ENCODE data around the gene GNLY. TPM values are rescaled to one million over a fixed set of nuclear protein-coding genes. Genes with fewer than 3 reads are reported as not detected.

GNLY gene
- total and polyA plus RNA-seq, 2 of the 13 experiments (the other 11 are each of a cell fraction or from before 2014, with no cell fraction given): not detected

- Histone ChIP-seq H3K79me2 (ENCODE audit: insufficient read depth, low read length) (no peaks in the 10 kb centered on the region), H3K9me3 (ENCODE audit: low read length) (no peaks in the 10 kb centered on the region), H3K9ac (ENCODE audit: insufficient read depth, low read depth, low read length) (no peak overlapping the region), H3K27ac (ENCODE audit: extremely low read length, insufficient read depth, low read length) (no peak overlapping the region), H3K4me1 (ENCODE audit: insufficient read depth, low read length) (no peaks in the 10 kb centered on the region), H3K4me2 (ENCODE audit: low read depth, low read length) (no peak overlapping the region), H3K36me3 (replicated peaks in 1 of 2; ENCODE audit: control insufficient read depth in 1 of 2, insufficient read depth in 2 of 2, low read length in 2 of 2) (no peaks in the 10 kb centered on the region), H2AFZ (ENCODE audit: low read length) (no peak overlapping the region), H3K4me3 (replicated peaks in 1 of 3; ENCODE audit: insufficient read depth in 1 of 3, low read depth in 2 of 3, low read length in 3 of 3) (no peak overlapping the region), H3K27me3 (ENCODE audit: control insufficient read depth in 1 of 2, insufficient read depth in 2 of 2, low read length in 2 of 2) (peaks cover 6 to 37% of the 10 kb centered on the region in 2 experiments; a peak in 3 of 5 replicates), H4K20me1 (ENCODE audit: insufficient read depth, low read length) (no peaks in the 10 kb centered on the region)
- FAIRE-seq (peak; percentile 44), ATAC-seq (peak; percentile 61), DNase-seq (ENCODE audit: low spot score) (no peak)
- BruUV-seq (replicated peaks): no TSS peak
- intact Hi-C loops (cut with micrococcal nuclease; ENCODE audit: unreplicated experiment) (no loop called here), in situ Hi-C loops (cut with HindIII; ENCODE audit: extremely low pct_ligation_motif_present, low pct_unique_long_range_greater_than_20kb) (no loop called here)
- ChIA-PET CTCF (ENCODE audit: low intra/inter-chr PET ratio, low total read pairs) (no interaction called here), POLR2A (no interaction called here)
- 35% methylated on average over 7 of the region's 7 CpGs for WGBS (ENCODE audit: low lambda C conversion rate)
- peak; percentile 41 for TF ChIP-seq STAG1 (CRISPR knock-in tag; IDR thresholded peaks at IDR 0.05)
- TF ChIP-seq CTCF (CRISPR knock-in tag; IDR thresholded peaks at IDR 0.05): peak; percentile 40
- no peak for TF ChIP-seq GPBP1L1 (CRISPR knock-in tag; IDR thresholded peaks at IDR 0.05)
Measured at GRCh38 chr2:85718009-85718391, 23.8 kb downstream of the GNLY start.

GRCh38 chr2:85718885-85719492, 24.8 kb downstream of the GNLY start:
- Histone ChIP-seq H3K4me2 (ENCODE audit: low read depth, low read length) (no peak overlapping the region), H3K27me3 (ENCODE audit: control insufficient read depth in 1 of 2, insufficient read depth in 2 of 2, low read length in 2 of 2) (peaks cover 4 to 28% of the 10 kb centered on the region in 2 experiments; a peak in 3 of 5 replicates), H3K9ac (ENCODE audit: insufficient read depth, low read depth, low read length) (no peak overlapping the region), H3K9me3 (ENCODE audit: low read length) (no peaks in the 10 kb centered on the region), H3K27ac (ENCODE audit: extremely low read length, insufficient read depth, low read length) (no peak overlapping the region), H3K4me1 (ENCODE audit: insufficient read depth, low read length) (peaks cover 7% of the 10 kb centered on the region; the same call in 1 of the 2 replicates), H4K20me1 (ENCODE audit: insufficient read depth, low read length) (no peaks in the 10 kb centered on the region), H3K36me3 (replicated peaks in 1 of 2; ENCODE audit: control insufficient read depth in 1 of 2, insufficient read depth in 2 of 2, low read length in 2 of 2) (no peaks in the 10 kb centered on the region), H2AFZ (ENCODE audit: low read length) (no peak overlapping the region), H3K4me3 (replicated peaks in 1 of 3; ENCODE audit: insufficient read depth in 1 of 3, low read depth in 2 of 3, low read length in 3 of 3) (no peak overlapping the region), H3K79me2 (ENCODE audit: insufficient read depth, low read length) (no peaks in the 10 kb centered on the region)
- BruUV-seq (replicated peaks): no TSS peak
- ChIA-PET POLR2A (no interaction called here), CTCF (ENCODE audit: low intra/inter-chr PET ratio, low total read pairs) (no interaction called here)
- FAIRE-seq (no peak), ATAC-seq (no peak), DNase-seq (ENCODE audit: low spot score) (no peak)
- 36% methylated on average over 10 of the region's 10 CpGs for WGBS (ENCODE audit: low lambda C conversion rate)
- intact Hi-C loops (cut with micrococcal nuclease; ENCODE audit: unreplicated experiment) (no loop called here), in situ Hi-C loops (cut with HindIII; ENCODE audit: extremely low pct_ligation_motif_present, low pct_unique_long_range_greater_than_20kb) (no loop called here)
- TF ChIP-seq GLMP (CRISPR knock-in tag; IDR thresholded peaks at IDR 0.05; ENCODE audit: borderline replicate concordance) (no peak), EP300 (IDR thresholded peaks at IDR 0.05; ENCODE audit: low read depth in 2 of 2, low read length in 2 of 2) (no peak), EP300 (CRISPR knock-in tag; IDR thresholded peaks at IDR 0.05; ENCODE audit: borderline replicate concordance) (no peak)
